Breast epithelium (tissue), 4 donors: ENCODE data around the gene UTP15. TPM values are rescaled to one million over a fixed set of nuclear protein-coding genes. Genes with fewer than 3 reads are reported as not detected.

Experiments used
- DNase-seq, 2 donors: peaks; one replicate each; pipeline ENCODE4 v3.0.0-alpha.2; 2019; ENCODE audit warnings: low spot score in 2 of 2
- H3K27ac ChIP-seq, 2 donors: fragments of 200-600 bp; sonication (generic) in 1 of 2; one replicate each; pipeline ENCODE4 v1.5.1; 2016 to 2019; ENCODE audit warnings: mild to moderate bottlenecking in 1 of 2
- H3K27me3 ChIP-seq, 2 donors: fragments of 200-600 bp; sonication (generic) in 1 of 2; one replicate each; pipeline versions ENCODE4 v1.5.1 to v1.6.0; 2017 to 2019; ENCODE audit warnings: control low read depth in 1 of 2, mild to moderate bottlenecking in 1 of 2
- H3K36me3 ChIP-seq: fragments of 200-600 bp; one replicate; pipeline ENCODE4 v1.5.1; 2019
- H3K4me1 ChIP-seq, 2 donors: fragments of 200-600 bp; sonication (generic); one replicate each; pipeline ENCODE4 v1.5.1; 2016 to 2019; ENCODE audit warnings: control low read depth in 1 of 2
- H3K4me3 ChIP-seq, 3 donors: fragments of 200-600 bp; sonication (generic); 1 replicate in 2 of 3; 2 replicates in 1 of 3; pipeline ENCODE4 v1.5.1; 2016 to 2019; ENCODE audit warnings: mild to moderate bottlenecking in 3 of 3, moderate library complexity in 2 of 3
- H3K9me3 ChIP-seq, 2 donors: fragments of 200-600 bp; sonication (generic) in 1 of 2; one replicate each; pipeline ENCODE4 v1.5.1; 2016 to 2019; ENCODE audit warnings: control low read depth in 1 of 2
- POLR2A ChIP-seq: fragments of 450-650 bp; IDR thresholded peaks from one replicate; pipeline ENCODE4 v1.6.1; 2016; ENCODE audit warnings: antibody characterized with exemption, mild to moderate bottlenecking, moderate library complexity
- POLR2AphosphoS5 ChIP-seq, 3 donors: sonication (generic); formaldehyde crosslinking; IDR thresholded peaks; one replicate each; pipeline ENCODE4 v1.6.1; 2017; ENCODE audit warnings: antibody characterized with exemption in 3 of 3
- intact Hi-C: fragments of 100-400 bp; cut with DNase I; formaldehyde crosslinking; loops from one replicate; pipeline ENCODE4 v1.15.1; 2023; ENCODE audit warnings: low total_unique reads
- total RNA-seq, 3 donors: library from RNA; depleted of rRNA; stranded (reverse); fragments of >200 nt; gene quantifications; one replicate each; pipeline ENCODE4 v1.1.0, GENCODE V29; 2016
- TF ChIP-seq, protein P1 (sequence below), 3 donors: fragments of 450-650 bp; IDR thresholded peaks; one replicate each; pipeline ENCODE4 v1.5.1; 2016 to 2017; ENCODE audit warnings: antibody characterized with exemption in 3 of 3, mild to moderate bottlenecking in 3 of 3, moderate library complexity in 3 of 3

Gene UTP15
- total RNA-seq, 3 donors from 2014 or later, result 38.7 to 61.6 (median 39.0) TPM

DNA sequence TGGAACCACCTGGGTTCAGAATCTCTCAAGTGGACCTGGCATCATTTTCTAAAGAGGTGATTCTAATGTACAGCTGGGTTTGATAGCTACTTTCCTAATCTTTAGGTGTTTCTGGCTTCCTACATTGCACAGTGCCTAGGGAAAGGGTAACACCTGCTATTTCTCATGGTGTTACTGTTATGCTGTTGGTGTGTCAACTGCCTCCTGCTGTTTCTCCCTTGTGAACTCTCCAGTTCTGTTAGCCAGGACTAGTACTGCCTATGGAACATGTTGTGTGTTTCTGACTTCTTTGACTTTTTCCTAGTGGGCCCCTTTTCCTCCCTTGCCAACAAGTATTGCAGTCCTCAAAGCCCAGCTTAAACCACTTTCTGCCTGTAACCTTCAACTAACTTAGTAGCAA is 66.0 kb downstream of the UTP15 start:
- intact Hi-C loops, result no loop called here
- Histone ChIP-seq H3K36me3 (no peaks in the 10 kb centered on the region), H3K27me3 (no peaks in the 10 kb centered on the region), H3K27ac (no peak overlapping the region), H3K4me3 (no peak overlapping the region), H3K9me3 (no peaks in the 10 kb centered on the region), H3K4me1 (no peaks in the 10 kb centered on the region)
- TF ChIP-seq, protein P1, sequence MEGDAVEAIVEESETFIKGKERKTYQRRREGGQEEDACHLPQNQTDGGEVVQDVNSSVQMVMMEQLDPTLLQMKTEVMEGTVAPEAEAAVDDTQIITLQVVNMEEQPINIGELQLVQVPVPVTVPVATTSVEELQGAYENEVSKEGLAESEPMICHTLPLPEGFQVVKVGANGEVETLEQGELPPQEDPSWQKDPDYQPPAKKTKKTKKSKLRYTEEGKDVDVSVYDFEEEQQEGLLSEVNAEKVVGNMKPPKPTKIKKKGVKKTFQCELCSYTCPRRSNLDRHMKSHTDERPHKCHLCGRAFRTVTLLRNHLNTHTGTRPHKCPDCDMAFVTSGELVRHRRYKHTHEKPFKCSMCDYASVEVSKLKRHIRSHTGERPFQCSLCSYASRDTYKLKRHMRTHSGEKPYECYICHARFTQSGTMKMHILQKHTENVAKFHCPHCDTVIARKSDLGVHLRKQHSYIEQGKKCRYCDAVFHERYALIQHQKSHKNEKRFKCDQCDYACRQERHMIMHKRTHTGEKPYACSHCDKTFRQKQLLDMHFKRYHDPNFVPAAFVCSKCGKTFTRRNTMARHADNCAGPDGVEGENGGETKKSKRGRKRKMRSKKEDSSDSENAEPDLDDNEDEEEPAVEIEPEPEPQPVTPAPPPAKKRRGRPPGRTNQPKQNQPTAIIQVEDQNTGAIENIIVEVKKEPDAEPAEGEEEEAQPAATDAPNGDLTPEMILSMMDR (IDR thresholded peaks at IDR 0.05), result no peak
- TF ChIP-seq POLR2AphosphoS5 (IDR thresholded peaks at IDR 0.05) (no peak), POLR2A (no peak)
- DNase-seq, result no peak

Other genes starting within 250 kb of the UTP15 start
- gene FOXD1, start 117.0 kb upstream of the UTP15 start, total RNA-seq, result under 1 TPM in 2 of 3 donors, not detected in 1; 0.29 to 0.32 TPM
- 100 to 1,000 TPM; 503 to 575 (median 519) TPM for gene BTF3, start 67.3 kb upstream of the UTP15 start, total RNA-seq
- gene ANKRA2, start 104 bp upstream of the UTP15 start, total RNA-seq, result 10 to 100 TPM; 28.8 to 83.9 (median 44.2) TPM
- 10 to 100 TPM; 11.4 to 65.4 (median 31.5) TPM for gene ARHGEF28, start 60.5 kb downstream of the UTP15 start, total RNA-seq